Skeletal muscle satellite cell (primary cell): Measurements from ENCODE around the gene SLC41A3. TPM values are rescaled to one million over a fixed set of nuclear protein-coding genes. Genes with fewer than 3 reads are reported as not detected.

Experiments used
- small RNA-seq: library from RNA; depleted of rRNA; stranded (forward); fragments of <200 nt; gene quantifications from one replicate; pipeline ENCODE3, GENCODE V24; 2012

SLC41A3 gene

Small RNAs within 50 kb of the gene (small RNA-seq; reads per million reads assigned to genes)
- not detected for gene AC092903.1
